C4-2B (cell line): Measurements from ENCODE around the gene KNOP1.
A peak's percentile ranks its signal among the peaks of the same experiment; 100 is the strongest.

Experiments used
- H3K27ac ChIP-seq: fragments of 450-650 bp; 2 replicates; pipeline ENCODE4 v1.5.1; 2017
- CTCF ChIP-seq: fragments of 450-650 bp; conservative IDR thresholded peaks from 2 replicates; pipeline ENCODE4 v1.5.1; 2017; ENCODE audit warnings: mild to moderate bottlenecking
- ZFX ChIP-seq: fragments of 450-650 bp; IDR thresholded peaks from 2 replicates; pipeline ENCODE4 v1.6.1; 2017

The KNOP1 gene, protein sequence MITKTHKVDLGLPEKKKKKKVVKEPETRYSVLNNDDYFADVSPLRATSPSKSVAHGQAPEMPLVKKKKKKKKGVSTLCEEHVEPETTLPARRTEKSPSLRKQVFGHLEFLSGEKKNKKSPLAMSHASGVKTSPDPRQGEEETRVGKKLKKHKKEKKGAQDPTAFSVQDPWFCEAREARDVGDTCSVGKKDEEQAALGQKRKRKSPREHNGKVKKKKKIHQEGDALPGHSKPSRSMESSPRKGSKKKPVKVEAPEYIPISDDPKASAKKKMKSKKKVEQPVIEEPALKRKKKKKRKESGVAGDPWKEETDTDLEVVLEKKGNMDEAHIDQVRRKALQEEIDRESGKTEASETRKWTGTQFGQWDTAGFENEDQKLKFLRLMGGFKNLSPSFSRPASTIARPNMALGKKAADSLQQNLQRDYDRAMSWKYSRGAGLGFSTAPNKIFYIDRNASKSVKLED

GRCh38 chr16:19717741-19718623, at the start of gene KNOP1, which contains the start of gene IQCK:
Gene KNOP1 (minus strand): TSS chr16:19718227. CDS start chr16:19715035, 3,192 bp downstream.
Gene IQCK (plus strand): TSS chr16:19718271. CDS start chr16:19718307, 36 bp downstream.
- peak within 1 kb of the TSS; percentile 85 for H3K27ac ChIP-seq
- TF ChIP-seq CTCF (no peak), ZFX (peak; percentile 48; the same call in 1 of the 2 replicates)

DNA sequence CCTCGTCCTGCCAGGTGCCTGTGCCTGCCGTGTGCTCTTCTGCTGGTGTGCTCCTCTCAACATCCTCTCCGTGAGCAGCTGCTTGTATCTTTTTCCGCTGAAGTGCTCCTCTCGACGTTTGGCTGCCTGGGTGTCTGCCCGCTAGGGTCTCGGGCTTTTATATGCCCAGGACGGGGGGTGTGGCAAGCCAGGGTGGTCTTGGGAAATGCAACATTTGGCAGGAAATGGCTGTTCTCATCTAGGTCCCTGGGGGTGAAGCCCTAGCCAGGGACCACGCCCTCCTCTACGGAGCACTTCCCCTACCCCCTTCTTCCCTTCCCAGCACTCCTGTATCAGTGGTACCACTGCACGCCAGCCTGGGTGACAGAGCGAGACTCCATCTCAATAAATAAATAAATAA, 49.5 kb upstream of the KNOP1 start:
- no peak overlapping the region for H3K27ac ChIP-seq
- no peak for TF ChIP-seq CTCF
- TF ChIP-seq ZFX: no peak

DNA sequence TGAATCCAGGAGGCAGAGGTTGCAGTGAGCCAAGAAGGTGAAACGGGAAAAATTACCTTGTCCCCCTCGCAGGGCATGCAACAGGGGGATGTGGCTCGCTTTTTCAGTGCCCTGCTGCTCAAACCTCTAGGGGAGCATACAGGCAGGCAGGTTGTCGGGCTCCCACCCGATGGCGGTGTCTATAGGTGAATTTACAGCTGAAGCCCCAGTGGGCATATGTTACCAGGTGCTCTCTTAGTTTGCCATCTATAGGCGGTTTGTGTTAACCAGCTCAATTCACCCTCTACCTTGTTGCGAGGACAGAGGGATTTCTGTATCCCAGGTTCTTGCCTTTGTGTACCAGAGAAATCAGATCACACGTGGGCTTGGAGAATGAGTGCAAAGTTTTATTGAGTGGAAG, 49.0 kb upstream of the KNOP1 start:
- H3K27ac ChIP-seq: no peak overlapping the region
- TF ChIP-seq ZFX (no peak), CTCF (no peak)

DNA sequence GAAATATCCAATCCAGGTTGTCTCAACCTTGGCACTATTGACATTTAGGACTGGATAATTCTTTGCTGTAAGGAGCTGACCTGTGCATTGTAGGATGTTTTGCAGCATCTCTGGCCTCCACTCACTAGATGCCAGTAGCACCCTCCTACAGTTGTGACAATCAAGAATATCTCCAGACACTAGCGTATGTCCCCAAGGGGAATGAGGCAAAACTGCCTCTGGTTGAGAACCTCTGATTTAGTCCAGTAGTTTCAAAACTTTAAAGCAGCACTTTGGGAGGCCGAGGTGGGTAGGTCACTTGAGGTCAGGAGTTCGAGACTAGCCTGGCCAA, 48.5 kb upstream of the KNOP1 start:
- TF ChIP-seq ZFX: no peak
- no peak for TF ChIP-seq CTCF
- no peak overlapping the region for H3K27ac ChIP-seq

DNA sequence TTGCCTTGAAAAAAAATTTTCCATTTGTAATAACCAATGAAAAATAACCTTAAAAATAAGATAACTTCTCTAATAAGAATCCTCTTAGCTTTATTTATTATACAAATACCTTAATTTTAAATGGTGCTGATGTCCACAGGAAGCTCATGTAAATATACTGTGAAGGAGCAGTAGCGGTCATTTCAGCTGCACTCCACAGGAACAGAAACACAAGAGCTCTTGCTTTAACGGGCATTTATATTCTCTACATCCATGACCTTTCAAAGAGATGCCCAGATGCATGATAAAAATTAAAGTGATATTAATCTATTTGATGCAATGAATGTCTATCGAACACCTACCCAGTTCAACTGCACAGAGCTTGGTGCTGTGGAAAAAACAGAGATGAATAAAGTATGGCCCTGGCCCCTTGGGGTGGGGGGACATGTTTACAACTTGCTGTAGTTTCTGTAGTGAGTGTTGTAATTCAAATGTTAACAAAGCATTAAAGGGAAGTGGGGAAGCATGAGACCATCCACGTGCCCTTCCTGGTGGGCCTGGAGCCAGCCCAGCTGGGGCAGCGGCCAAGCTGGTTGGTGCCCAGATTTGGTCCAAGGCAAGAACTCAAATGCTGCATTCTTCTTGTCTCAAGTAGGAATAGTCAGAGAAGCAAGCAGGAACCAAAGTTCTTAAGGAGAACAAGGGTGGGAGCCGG, 48.0 kb upstream of the KNOP1 start:
- no peak for TF ChIP-seq CTCF
- no peak for TF ChIP-seq ZFX
- H3K27ac ChIP-seq: no peak overlapping the region

GRCh38 chr16:19760356-19761060, 42.5 kb upstream of the KNOP1 start:
- TF ChIP-seq ZFX (no peak), CTCF (no peak)
- H3K27ac ChIP-seq: no peak overlapping the region
